GM12891 (cell line): ENCODE results near the gene SPATA45.

Source experiments
- DNase-seq: peaks from one replicate; pipeline ENCODE4 v3.0.0; 2011; ENCODE audit warnings: low spot score; ENCODE audit not compliant: insufficient read length
- FAIRE-seq: peaks from 2 replicates; lab custom pipeline; 2011; peaks lifted over from hg19 to GRCh38; lab: Jason Lieb, UNC
- PAX5 ChIP-seq: IDR thresholded peaks from 2 replicates; pipeline ENCODE4 v1.6.1; 2011; ENCODE audit warnings: low read length, moderate library complexity, mild to moderate bottlenecking; ENCODE audit not compliant: insufficient read depth, severe bottlenecking
- POLR2A ChIP-seq: IDR thresholded peaks from 2 replicates; pipeline ENCODE4 v1.6.1; 2011; ENCODE audit warnings: low read depth, low read length, control low read depth
- POLR2AphosphoS5 ChIP-seq: IDR thresholded peaks from 2 replicates; pipeline ENCODE4 v1.6.1; 2011; ENCODE audit warnings: low read depth, low read length, control low read depth
- POU2F2 ChIP-seq: IDR thresholded peaks from 2 replicates; pipeline ENCODE4 v1.6.1; 2011; ENCODE audit warnings: low read depth, mild to moderate bottlenecking, control low read depth, low read length, moderate library complexity
- SPI1 ChIP-seq: IDR thresholded peaks from 2 replicates; pipeline ENCODE4 v1.6.1; 2011; ENCODE audit warnings: low read depth, low read length, control low read depth
- TAF1 ChIP-seq: IDR thresholded peaks from 2 replicates; pipeline ENCODE4 v1.6.1; 2011; ENCODE audit warnings: low read depth, low read length, control low read depth

The SPATA45 gene

GRCh38 chr1:212816567-212817278 lies 30.7 kb downstream of the SPATA45 start:
- FAIRE-seq (no peak), DNase-seq (no peak)
- no peak for TF ChIP-seq SPI1
- no peak for TF ChIP-seq POLR2A
- TF ChIP-seq POU2F2, result no peak
- TF ChIP-seq PAX5, result no peak
- TF ChIP-seq POLR2AphosphoS5, result no peak

GRCh38 chr1:212814537-212815334 lies 32.7 kb downstream of the SPATA45 start:
- FAIRE-seq, result peak; percentile 58
- no peak for DNase-seq
- TF ChIP-seq POLR2A (no peak), POU2F2 (no peak), SPI1 (no peak), TAF1 (no peak), POLR2AphosphoS5 (no peak)

DNA sequence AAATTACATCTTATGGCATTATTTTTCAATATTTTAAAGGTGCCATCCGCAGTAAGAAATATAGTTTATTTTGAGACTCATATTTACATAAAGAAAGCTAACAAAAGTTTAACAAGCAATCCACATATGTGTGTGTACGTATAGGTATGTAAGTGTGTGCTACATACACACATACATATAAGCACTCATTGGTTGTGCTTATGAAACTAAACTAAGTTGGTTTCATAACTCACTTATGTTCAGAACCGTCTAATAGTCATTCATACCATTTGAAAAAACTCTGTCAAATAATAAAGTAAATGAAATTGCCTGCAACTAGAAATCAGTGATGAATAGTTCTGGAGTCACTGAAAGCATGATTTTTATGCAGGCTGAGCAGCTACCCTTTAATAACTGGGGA lies 41.7 kb downstream of the SPATA45 start:
- no peak for FAIRE-seq
- TF ChIP-seq SPI1, result no peak
- TF ChIP-seq POU2F2, result no peak
- TF ChIP-seq TAF1, result no peak
- no peak for TF ChIP-seq PAX5
- TF ChIP-seq POLR2A, result no peak
- TF ChIP-seq POLR2AphosphoS5, result no peak
- DNase-seq, result no peak

DNA sequence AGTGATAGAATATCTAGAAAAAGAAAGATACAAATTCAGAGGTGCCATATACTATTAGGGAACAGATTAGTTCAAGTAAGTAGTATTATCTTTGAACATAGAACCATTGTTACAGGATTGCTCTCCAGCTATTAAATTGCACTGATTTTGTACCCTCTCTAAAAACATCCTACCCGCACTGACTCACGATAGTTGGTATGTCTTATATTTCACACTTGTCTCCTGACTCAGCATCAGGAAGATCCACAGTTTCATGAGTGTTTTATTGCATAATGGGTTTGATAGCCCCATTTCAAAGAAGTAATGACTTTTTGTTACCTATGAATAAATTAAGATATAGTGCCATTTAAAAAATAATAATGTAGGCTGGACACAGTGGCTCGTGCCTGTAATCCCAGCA lies 49.8 kb downstream of the SPATA45 start:
- TF ChIP-seq POLR2AphosphoS5 (no peak), POU2F2 (no peak), TAF1 (no peak), SPI1 (no peak), POLR2A (no peak), PAX5 (no peak)
- no peak for DNase-seq
- no peak for FAIRE-seq

- DNase-seq (peak; percentile 34), FAIRE-seq (peak; percentile 61)
- peak; percentile 59; the same call in 1 of the 2 replicates for TF ChIP-seq TAF1
- TF ChIP-seq POLR2A, result peak; percentile 81
- no peak for TF ChIP-seq PAX5
- TF ChIP-seq SPI1, result peak; percentile 97
- TF ChIP-seq POU2F2, result 0 out of 2 replicates have a peak, but pooled peaks have one; percentile 11
- TF ChIP-seq POLR2AphosphoS5, result peak; percentile 71
Observed at GRCh38 chr1:212794561-212795014, 52.9 kb downstream of the SPATA45 start.

DNA sequence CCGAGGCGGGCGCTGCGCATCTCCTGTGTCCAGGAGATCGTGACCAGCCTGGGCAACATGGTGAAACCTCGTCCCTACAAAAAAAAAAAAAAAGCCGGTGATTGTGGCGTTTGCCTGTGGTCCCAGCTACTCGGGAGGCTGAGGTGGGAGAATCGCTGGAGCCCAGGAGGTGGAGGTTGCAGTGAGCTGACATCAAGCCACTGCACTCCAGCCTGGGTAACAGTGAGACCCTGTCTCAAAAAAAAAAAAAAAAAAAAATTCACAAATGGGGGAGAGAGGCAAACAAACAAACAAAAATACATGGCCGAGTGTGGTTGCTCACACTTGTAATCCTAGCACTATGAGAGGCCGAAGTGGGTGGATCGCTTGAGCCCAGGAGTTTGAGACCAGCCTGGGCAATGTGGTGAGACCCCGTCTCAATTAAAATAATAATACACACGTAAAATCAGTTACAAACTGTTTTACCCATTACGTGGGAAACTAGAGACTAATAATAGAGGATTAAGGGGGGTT lies 55.0 kb downstream of the SPATA45 start:
- no peak for FAIRE-seq
- no peak for TF ChIP-seq PAX5
- no peak for TF ChIP-seq POLR2AphosphoS5
- no peak for TF ChIP-seq POLR2A
- no peak for TF ChIP-seq SPI1
- no peak for TF ChIP-seq POU2F2
- no peak for TF ChIP-seq TAF1
- DNase-seq, result no peak

- DNase-seq, result peak; percentile 47
- TF ChIP-seq SPI1, result no peak
- TF ChIP-seq POLR2AphosphoS5, result peak; percentile 80
- peak; percentile 80 for TF ChIP-seq POU2F2
- peak; percentile 55 for TF ChIP-seq PAX5
- peak; percentile 98 for TF ChIP-seq TAF1
- TF ChIP-seq POLR2A, result peak; percentile 89
- FAIRE-seq, result peak; percentile 93
Observed at GRCh38 chr1:212791676-212792395, 55.6 kb downstream of the SPATA45 start, which contains the start of the genes NSL1 and TATDN3. NSL1 (minus strand) TSS chr1:212791777; CDS start chr1:212791763, 14 bp downstream. TATDN3 (plus strand) TSS chr1:212791894; CDS start chr1:212791922, 28 bp downstream.

GRCh38 chr1:212791261-212791675 lies 56.2 kb downstream of the SPATA45 start:
- TF ChIP-seq POU2F2, result no peak
- no peak for TF ChIP-seq TAF1
- TF ChIP-seq POLR2AphosphoS5, result no peak
- no peak for TF ChIP-seq SPI1
- no peak for TF ChIP-seq POLR2A
- TF ChIP-seq PAX5, result no peak
- peak; percentile 30 for DNase-seq
- no peak for FAIRE-seq
